HUES6 (cell line): ENCODE data around the gene HOXC9.

Experiments used
- H3K27ac ChIP-seq: 2 replicates; pipeline ENCODE4 v1.7.0; 2013; ENCODE audit warnings: low read depth, mild to moderate bottlenecking, low read length, inconsistent platforms
- H3K27me3 ChIP-seq: 2 replicates; pipeline ENCODE4 v1.6.1; 2013; ENCODE audit warnings: low read length; ENCODE audit not compliant: control insufficient read depth, insufficient read depth
- H3K36me3 ChIP-seq: 2 replicates; pipeline ENCODE4 v1.6.1; 2013; ENCODE audit warnings: low read length; ENCODE audit not compliant: control insufficient read depth, insufficient read depth
- H3K4me1 ChIP-seq: 2 replicates; pipeline ENCODE4 v1.6.1; 2013; ENCODE audit warnings: low read length; ENCODE audit not compliant: control insufficient read depth, insufficient read depth
- H3K4me3 ChIP-seq: 2 replicates; pipeline ENCODE4 v1.5.1; 2013; ENCODE audit warnings: low read depth, low read length
- H3K9ac ChIP-seq: one replicate; pipeline ENCODE4 v1.6.1; 2013; ENCODE audit warnings: mild to moderate bottlenecking, low read length
- H3K9me3 ChIP-seq: 2 replicates; pipeline ENCODE4 v1.6.1; 2013; ENCODE audit warnings: low read depth, low read length; ENCODE audit not compliant: control insufficient read depth, insufficient read depth

Gene HOXC9

GRCh38 chr12:54028314-54029201 is 28.6 kb downstream of the HOXC9 start, which contains the start of gene HOXC6:
Gene HOXC6 (plus strand): TSS chr12:54028440. CDS start chr12:54028522, 82 bp downstream.
- H3K4me1 ChIP-seq: peaks cover 37% of the 10 kb centered on the region
- H3K9me3 ChIP-seq: no peaks in the 10 kb centered on the region
- H3K36me3 ChIP-seq: no peaks in the 10 kb centered on the region
- peak within 1 kb of the TSS; percentile 80 for H3K9ac ChIP-seq
- peak within 1 kb of the TSS; percentile 33; the same call in 1 of the 2 replicates for H3K4me3 ChIP-seq
- H3K27ac ChIP-seq: no peak within 1 kb of the TSS
- peaks cover 100% of the 10 kb centered on the region for H3K27me3 ChIP-seq

GRCh38 chr12:54029529-54030441 is 29.8 kb downstream of the HOXC9 start:
- no peaks in the 10 kb centered on the region for H3K9me3 ChIP-seq
- H3K36me3 ChIP-seq: no peaks in the 10 kb centered on the region
- peak overlapping the region; percentile 80 for H3K9ac ChIP-seq
- H3K4me3 ChIP-seq: peak overlapping the region; percentile 40; the same call in 1 of the 2 replicates
- peaks cover 37% of the 10 kb centered on the region for H3K4me1 ChIP-seq
- no peak overlapping the region; the same call in 1 of the 2 replicates for H3K27ac ChIP-seq
- peaks cover 100% of the 10 kb centered on the region for H3K27me3 ChIP-seq

- H3K9me3 ChIP-seq: no peaks in the 10 kb centered on the region
- peak overlapping the region; percentile 41; the same call in 1 of the 2 replicates for H3K4me3 ChIP-seq
- H3K9ac ChIP-seq: peak overlapping the region; percentile 5
- H3K27me3 ChIP-seq: peaks cover 100% of the 10 kb centered on the region
- H3K4me1 ChIP-seq: peaks cover 37% of the 10 kb centered on the region
- no peak overlapping the region for H3K27ac ChIP-seq
- H3K36me3 ChIP-seq: no peaks in the 10 kb centered on the region
Observed at GRCh38 chr12:54030442-54030801, 30.5 kb downstream of the HOXC9 start.

- no peaks in the 10 kb centered on the region for H3K36me3 ChIP-seq
- peak overlapping the region; percentile 56 for H3K9ac ChIP-seq
- no peak overlapping the region; the same call in 1 of the 2 replicates for H3K27ac ChIP-seq
- H3K9me3 ChIP-seq: no peaks in the 10 kb centered on the region
- peaks cover 100% of the 10 kb centered on the region for H3K27me3 ChIP-seq
- H3K4me1 ChIP-seq: peaks cover 35% of the 10 kb centered on the region
- H3K4me3 ChIP-seq: peak overlapping the region; percentile 41; the same call in 1 of the 2 replicates
Observed at GRCh38 chr12:54030889-54031471, 31.0 kb downstream of the HOXC9 start.

GRCh38 chr12:54031480-54031879 is 31.5 kb downstream of the HOXC9 start:
- no peak overlapping the region for H3K27ac ChIP-seq

GRCh38 chr12:54032086-54032619 is 32.2 kb downstream of the HOXC9 start:
- peak overlapping the region; percentile 37 for H3K9ac ChIP-seq
- H3K4me1 ChIP-seq: peaks cover 33% of the 10 kb centered on the region
- H3K36me3 ChIP-seq: no peaks in the 10 kb centered on the region
- no peaks in the 10 kb centered on the region for H3K9me3 ChIP-seq
- H3K27ac ChIP-seq: no peak overlapping the region
- H3K27me3 ChIP-seq: peaks cover 100% of the 10 kb centered on the region
- H3K4me3 ChIP-seq: no peak overlapping the region

More at GRCh38 chr12:54031480-54031879, 31.5 kb downstream of the HOXC9 start:
- H3K9ac ChIP-seq: peak overlapping the region; percentile 56
- H3K9me3 ChIP-seq: no peaks in the 10 kb centered on the region
- H3K4me3 ChIP-seq: peak overlapping the region; percentile 41; the same call in 1 of the 2 replicates
- H3K4me1 ChIP-seq: peaks cover 33% of the 10 kb centered on the region
- H3K36me3 ChIP-seq: no peaks in the 10 kb centered on the region
- peaks cover 100% of the 10 kb centered on the region for H3K27me3 ChIP-seq

- Histone ChIP-seq H3K27ac (no peak within 1 kb of the TSS), H3K27me3 (peaks cover 100% of the 10 kb centered on the region)
Observed at GRCh38 chr12:54032627-54033100, 32.7 kb downstream of the HOXC9 start, which contains the start of gene HOXC5. Gene HOXC5 (plus strand): TSS chr12:54033050. CDS start chr12:54033123, 73 bp downstream.

GRCh38 chr12:54033106-54033979 is 33.4 kb downstream of the HOXC9 start:
- H3K9me3 ChIP-seq: no peaks in the 10 kb centered on the region
- H3K36me3 ChIP-seq: no peaks in the 10 kb centered on the region
- peak overlapping the region; percentile 24; the same call in 1 of the 2 replicates for H3K4me3 ChIP-seq
- H3K9ac ChIP-seq: peak overlapping the region; percentile 40
- no peak overlapping the region for H3K27ac ChIP-seq
- H3K4me1 ChIP-seq: peaks cover 32% of the 10 kb centered on the region
- H3K27me3 ChIP-seq: peaks cover 100% of the 10 kb centered on the region

More at GRCh38 chr12:54032627-54033100, 32.7 kb downstream of the HOXC9 start, which contains the start of gene HOXC5:
- no peaks in the 10 kb centered on the region for H3K9me3 ChIP-seq
- H3K4me3 ChIP-seq: peak within 1 kb of the TSS; percentile 24; the same call in 1 of the 2 replicates
- H3K4me1 ChIP-seq: peaks cover 33% of the 10 kb centered on the region
- H3K9ac ChIP-seq: peak within 1 kb of the TSS; percentile 40
- no peaks in the 10 kb centered on the region for H3K36me3 ChIP-seq

- peak overlapping the region; percentile 65 for H3K9ac ChIP-seq
- peaks cover 100% of the 10 kb centered on the region for H3K27me3 ChIP-seq
- H3K36me3 ChIP-seq: no peaks in the 10 kb centered on the region
- H3K4me1 ChIP-seq: peaks cover 28% of the 10 kb centered on the region
- H3K27ac ChIP-seq: no peak overlapping the region
- H3K4me3 ChIP-seq: peak overlapping the region; percentile 7; the same call in 1 of the 2 replicates
- H3K9me3 ChIP-seq: no peaks in the 10 kb centered on the region
Observed at GRCh38 chr12:54033980-54034784, 34.2 kb downstream of the HOXC9 start.
